Measurements from ENCODE around the gene PDE9A.
"Not testable (repeated sequence)": the region's sequence is repeated elsewhere in the genome, so short reads cannot be mapped to it uniquely, and the experiment has no call there.

The PDE9A gene

DNA sequence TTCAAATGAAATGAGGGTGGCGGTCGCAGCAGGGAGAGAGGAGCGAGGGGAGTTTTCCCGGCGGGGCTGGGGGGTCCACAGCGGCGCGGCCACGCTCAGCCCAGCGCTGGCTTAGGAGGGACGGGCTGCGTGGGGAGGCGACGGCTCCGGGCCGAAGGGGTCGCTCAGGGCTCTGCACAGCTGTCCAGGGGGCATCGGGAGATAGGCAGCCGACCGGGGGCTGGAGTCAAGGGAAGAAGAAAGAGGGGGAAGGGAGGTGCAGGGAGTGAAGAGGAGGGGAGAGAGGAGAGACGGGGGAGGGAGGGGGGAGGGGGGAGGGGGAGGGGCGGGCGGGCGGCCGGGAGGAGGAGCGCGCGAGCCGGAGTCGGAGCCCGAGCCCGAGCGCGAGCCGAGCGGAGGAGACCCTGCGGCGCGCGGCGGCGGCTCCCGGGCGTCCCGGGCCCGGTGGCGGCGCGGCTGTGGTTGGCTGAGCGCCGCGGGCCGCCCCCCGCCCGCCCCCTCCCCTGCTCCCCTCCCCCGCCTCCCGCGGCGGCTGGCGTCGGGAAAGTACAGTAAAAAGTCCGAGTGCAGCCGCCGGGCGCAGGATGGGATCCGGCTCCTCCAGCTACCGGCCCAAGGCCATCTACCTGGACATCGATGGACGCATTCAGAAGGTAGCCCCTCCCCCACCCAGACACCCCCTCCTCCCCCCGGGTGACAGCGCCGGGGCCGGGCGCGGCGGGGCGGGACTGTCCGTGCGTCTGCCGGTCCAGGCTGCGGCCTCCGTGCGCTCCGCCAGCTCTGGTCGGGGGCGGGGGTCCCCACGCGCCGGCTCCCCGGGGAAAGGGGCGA is at the start of gene PDE9A:
Gene PDE9A (plus strand): TSS at position 391 of the 831 bp plus-strand sequence. CDS start 194 bp downstream, at position 585.
- DNase-seq: peak; percentile 13

DNA sequence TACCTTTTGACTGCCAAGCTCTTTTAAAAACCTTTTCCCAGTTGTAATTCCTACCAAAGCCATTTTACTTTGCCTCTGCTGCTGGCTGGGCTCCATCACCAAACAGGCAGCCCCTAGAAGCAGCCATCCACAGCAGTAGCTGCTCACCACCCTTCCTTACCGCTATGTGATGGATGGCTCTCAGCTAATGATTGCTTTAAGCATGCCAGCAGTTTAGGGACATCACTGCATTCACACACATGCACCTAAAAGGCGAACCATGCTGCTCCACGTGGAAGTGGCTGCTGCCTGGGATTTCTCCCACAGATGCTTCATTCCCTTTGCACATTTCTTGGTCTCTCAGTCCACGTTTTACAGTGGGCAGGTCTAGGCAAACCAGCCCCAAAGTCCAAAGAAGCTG is 46.3 kb upstream of the PDE9A start:
- DNase-seq: no peak

DNA sequence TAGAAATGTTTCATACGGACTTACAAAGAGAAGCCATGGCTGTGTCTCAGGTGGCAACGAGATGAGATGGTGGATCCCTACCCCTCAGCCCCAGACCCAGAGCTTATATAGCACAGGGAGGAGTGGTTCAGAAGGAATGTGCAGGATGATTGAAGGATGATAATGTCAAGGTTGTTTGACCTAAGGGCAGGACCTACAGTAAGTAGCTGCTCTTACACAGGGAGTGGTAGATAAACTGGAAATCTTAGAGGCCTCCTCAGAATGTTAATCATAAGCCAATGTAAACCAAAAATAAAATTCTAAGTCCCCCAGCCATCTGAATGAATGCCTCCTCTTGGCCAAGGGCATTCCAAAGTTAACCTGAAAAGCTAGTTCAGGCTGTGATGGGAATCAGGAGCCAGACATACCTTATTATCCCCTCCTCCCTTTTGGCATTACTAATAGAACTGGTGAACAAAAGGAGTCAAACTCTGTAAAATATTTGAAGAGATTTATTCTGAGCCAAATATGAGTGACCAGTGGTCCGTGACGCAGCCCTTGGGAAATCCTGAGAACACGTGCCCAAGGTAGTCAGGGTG is 45.8 kb upstream of the PDE9A start:
- DNase-seq: no peak

DNA sequence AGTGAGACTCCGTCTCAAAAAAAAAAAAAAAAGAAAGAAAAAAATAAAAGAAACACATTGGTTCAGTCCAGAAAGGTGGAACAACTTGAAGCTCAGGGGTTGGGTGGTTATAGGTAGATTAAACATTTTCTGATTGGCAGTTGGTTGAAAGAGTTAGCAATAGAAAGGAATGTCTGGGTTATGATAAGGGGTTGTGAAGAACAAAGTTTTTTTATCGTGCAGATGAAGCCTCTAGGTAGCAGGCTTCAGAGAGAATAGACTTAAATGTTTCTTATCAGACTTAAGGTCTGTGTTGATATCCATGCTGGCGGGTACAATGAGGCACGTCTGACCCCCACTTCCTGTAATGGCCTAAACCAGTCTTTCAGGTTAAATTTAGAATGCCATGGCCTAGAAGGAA is 45.0 kb upstream of the PDE9A start:
- DNase-seq: no peak

DNA sequence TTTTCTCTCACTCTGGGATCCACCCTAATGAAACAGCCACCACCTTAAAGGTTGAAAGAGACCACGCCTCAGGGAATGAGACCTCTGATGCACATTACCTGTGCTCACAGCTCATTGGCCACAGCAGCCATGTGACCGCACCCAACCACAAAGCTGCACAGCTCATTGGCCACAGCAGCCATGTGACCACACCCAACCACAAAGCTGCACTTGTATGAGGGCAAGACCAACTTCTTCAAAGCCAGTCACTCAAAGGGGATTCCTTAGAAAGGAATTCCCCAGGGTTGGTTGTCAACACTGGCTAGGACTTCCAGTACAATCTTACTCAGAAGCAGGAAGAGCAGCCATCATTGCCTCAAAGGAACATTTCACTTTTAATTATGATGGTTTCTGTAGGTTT is 43.6 kb upstream of the PDE9A start:
- no peak for DNase-seq

DNA sequence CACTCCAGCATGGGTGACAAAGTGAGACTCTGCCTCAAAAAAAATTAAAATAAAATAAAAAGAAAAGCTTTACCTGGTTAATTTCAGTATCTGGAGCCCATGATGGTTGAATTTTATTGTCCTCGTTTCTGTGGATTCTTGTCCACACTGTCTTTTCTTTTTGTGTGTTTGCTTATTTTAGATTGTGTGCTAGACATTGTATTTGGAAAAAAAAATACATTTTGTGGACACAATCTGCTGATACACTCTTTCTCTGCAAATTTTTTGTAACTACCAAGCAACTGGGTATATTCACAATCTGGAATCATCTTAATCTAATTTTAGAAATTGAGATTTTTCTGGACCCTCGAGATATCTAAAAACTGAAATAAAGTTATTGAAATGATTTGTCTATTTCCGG is 41.6 kb upstream of the PDE9A start:
- no peak for DNase-seq

DNA sequence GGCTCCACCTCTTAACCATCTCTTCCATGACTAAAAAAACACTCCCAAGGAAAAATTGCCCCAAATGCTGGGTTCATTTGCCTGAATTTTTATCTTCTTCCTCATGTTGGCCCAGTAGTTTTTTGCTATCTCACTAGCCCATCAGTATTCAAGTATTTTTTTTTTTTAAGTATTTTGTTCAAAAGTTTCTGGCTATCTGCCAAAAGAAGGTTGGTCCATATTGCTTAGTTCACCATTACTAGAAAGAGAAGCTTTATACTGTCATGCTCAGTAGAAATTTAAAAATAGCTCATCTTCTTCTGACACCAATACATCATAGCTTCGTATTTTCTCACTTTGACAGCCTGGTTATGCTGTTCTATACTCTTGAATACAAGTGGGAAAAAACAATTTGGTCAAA is 41.0 kb upstream of the PDE9A start:
- no peak for DNase-seq

GRCh38 chr21:42613756-42614155 is 39.7 kb upstream of the PDE9A start:
- DNase-seq: no peak

GRCh38 chr21:42614396-42614795 is 39.0 kb upstream of the PDE9A start:
- no peak for DNase-seq

DNA sequence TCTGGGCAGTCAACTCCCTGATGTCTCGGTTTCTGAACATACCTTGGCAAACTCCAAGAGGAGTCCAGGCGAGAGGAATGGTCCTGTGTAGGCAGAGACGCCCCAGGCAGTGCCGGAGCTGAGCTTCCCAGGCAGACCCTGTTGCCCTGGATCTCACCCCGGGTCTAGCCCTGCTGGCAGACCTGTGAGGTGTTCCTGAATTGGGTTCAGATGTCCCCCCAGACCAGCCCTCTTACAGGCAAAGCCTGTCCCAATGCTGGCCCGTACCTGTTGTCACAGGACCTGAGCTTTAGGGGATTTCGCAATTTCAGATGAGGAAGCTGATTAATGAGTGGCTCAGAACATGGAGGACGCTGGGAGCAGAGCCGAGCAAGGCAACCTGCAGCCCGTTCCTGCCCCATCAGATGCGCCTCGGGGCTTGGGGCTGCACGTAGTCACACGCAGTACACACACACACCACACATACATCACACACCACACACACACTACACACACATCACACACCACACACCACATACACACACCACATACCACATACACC is 38.5 kb upstream of the PDE9A start:
- no peak for DNase-seq

DNA sequence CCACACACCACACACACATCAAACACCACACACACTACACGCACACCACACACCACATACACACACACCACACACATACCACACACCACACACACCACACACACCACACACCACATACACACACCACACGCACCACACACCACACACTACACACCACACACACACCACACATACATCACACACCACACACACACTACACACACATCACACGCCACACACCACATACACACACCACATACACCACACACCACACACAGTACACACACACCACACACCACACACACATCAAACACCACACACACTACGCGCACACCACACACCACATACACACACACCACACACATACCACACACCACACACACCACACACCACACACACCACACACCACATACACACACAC is 38.0 kb upstream of the PDE9A start:
- not testable (repeated sequence) for DNase-seq

DNA sequence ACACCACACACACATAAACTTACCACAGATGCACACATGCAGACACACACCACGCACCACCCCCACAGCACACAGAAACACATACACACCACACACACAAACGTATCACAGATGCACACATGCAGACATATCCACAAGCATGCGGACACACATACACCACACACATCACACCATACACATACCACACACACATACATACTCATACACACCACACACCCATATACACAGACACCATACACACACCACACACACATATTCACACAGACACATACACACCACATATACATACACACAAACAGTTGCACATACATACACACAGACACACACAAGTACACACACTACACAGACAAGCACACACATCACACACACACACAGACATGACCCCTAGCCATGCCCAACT is 37.5 kb upstream of the PDE9A start:
- DNase-seq: no peak

DNA sequence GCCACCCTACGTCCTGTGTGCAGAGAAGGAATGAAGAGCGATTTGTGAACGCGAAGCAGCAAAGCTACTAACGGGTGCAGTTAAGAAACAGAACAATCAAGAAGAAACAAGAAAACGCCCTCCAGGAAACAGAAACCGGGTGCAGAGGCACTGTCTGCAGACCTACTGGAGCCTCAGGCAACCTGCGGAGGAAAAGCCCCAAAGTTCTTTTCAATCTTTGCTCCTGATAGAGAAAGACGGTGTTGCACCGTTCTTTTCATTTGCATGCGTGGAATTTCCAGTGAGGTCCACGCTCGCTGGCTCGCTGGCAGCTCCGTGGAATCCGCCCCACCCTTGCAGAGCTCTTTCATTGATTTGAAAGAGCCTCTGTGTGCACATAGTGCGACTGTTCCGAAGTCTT is 37.0 kb upstream of the PDE9A start:
- no peak for DNase-seq

- DNase-seq: no peak
Observed at GRCh38 chr21:42616941-42617340, 36.5 kb upstream of the PDE9A start.

DNA sequence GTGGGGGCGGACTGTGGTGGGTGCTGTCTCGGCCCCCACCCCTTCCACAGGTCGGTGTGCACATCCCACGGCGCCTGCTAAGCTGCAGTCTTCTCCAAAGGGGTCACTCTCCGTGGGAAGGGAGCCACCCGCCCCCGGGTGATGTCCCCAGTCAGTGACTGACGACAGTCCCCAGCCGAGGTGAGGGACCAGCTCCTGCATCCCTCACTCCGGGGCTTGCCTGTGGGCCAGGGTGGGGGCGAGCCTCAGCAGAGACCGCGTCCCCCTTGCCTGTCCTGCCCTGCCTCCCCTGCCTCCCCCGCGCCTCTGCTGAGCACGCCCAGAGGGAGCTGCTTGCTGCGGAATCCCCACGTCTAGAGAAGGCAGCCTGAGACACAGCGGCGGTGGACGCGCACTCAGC is 35.9 kb upstream of the PDE9A start:
- no peak for DNase-seq

DNA sequence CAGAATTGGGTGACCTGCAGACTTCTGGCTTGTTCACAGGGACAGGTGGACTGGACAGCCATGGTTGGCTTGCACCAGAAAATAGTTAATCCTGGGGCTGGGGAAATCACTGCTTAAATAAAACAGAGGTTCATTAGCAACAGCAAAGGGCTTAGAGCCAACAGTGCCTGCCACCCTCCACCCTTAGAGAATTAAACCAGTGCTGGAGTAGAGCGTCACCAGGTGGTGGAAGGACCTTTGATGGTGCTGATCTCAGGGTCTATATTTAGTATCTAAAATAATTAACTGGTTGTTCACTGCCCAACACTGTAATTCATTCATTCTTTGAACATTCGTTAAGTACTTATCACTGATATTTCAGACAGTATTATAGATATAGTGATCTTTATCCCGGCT is 34.7 kb upstream of the PDE9A start:
- DNase-seq: no peak

DNA sequence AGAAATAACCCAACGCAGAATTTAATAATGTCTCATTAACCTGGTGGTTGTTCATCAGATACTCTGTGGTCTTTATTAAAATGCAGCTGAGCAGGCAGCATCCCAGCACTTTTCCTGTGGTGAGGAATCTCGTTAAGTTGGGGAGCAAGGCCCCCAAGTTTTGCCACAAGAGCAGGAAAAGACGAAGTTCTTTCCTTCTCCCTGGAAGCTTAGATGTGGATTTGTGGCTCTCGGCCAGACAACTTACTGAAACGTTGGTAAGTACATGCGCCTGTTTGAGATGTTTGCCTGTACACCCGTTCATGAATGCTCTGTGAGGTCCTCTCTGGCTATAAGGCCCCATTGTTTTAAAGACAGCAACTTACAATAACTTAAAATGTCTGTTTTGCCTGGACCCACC is 34.3 kb upstream of the PDE9A start:
- DNase-seq: no peak

DNA sequence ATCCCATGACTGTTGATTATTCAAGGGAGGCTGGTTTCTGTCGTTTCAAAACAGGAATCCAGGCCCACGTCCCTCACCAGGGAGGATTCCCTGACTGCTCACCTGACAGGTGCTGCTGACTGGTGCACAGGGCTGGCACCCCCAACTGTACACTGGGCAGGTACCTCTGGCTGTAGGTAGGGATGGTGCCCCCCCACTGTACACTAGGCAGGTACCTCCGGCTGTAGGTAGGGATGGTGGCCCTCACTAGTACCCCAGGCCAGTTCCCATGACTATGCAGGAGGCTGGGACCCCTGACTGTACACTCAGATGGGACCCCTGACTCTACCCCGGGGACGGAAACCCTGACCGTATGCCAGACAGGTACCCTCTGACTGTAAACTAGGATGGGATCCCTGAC is 33.6 kb upstream of the PDE9A start:
- no peak for DNase-seq

DNA sequence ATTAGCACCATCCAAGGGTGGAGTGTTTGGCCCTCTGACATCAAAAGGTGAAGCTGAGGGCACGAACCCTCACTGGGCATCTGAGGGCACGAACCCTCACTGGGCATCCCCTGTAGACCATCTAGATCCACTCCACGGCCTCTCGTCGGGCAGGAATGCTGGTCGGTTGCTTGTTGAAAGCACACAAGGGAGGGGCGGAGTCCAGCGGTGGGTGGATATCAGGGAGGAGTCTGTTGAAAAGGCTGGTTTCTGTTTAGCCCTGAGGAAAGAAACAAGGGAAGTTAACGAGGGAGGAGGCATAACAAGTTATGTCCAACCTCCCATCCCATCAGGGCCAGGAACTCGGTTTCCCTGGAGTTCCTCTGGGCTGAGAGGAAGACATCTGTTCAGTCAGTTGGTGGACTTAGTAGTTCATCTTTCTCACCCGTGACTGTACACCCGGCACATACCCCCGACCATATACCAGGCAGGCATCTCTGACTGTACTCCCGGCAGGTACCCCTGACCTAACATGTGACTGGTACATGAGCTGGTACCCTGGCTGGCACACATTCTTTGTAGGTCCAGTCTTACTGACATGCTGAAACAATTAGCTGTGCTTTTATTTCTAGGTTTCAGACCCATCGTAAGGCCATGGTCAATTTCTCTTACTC is 32.1 kb upstream of the PDE9A start:
- DNase-seq: no peak

GRCh38 chr21:42621819-42622177 is 31.6 kb upstream of the PDE9A start:
- peak; percentile 7 for DNase-seq

DNA sequence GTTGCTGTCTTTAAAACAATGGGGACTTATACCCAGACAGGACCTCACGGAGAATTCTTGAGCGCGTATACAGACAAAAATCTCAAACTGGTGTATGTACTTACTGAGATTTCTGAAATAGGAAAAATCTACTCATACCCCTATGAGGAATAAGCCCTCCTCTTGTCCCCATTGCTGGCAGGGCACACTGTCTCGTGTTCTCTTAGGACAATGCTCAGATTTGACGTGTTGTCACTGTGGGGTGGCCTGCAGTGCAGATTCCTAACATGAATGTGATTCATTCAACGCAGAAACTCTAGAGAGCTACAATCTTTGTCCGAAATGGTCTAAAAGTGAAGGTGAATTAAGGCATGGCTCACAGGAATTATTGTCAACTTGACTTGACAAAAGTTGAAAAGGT is 31.1 kb upstream of the PDE9A start:
- DNase-seq: no peak

GRCh38 chr21:42623694-42624093 is 29.7 kb upstream of the PDE9A start:
- no peak for DNase-seq

GRCh38 chr21:42624095-42624790 is 29.2 kb upstream of the PDE9A start:
- no peak for DNase-seq

All from midbrain (tissue), 1 donor.